Measurements from ENCODE around the gene KRT16.

Gene KRT16

DNA sequence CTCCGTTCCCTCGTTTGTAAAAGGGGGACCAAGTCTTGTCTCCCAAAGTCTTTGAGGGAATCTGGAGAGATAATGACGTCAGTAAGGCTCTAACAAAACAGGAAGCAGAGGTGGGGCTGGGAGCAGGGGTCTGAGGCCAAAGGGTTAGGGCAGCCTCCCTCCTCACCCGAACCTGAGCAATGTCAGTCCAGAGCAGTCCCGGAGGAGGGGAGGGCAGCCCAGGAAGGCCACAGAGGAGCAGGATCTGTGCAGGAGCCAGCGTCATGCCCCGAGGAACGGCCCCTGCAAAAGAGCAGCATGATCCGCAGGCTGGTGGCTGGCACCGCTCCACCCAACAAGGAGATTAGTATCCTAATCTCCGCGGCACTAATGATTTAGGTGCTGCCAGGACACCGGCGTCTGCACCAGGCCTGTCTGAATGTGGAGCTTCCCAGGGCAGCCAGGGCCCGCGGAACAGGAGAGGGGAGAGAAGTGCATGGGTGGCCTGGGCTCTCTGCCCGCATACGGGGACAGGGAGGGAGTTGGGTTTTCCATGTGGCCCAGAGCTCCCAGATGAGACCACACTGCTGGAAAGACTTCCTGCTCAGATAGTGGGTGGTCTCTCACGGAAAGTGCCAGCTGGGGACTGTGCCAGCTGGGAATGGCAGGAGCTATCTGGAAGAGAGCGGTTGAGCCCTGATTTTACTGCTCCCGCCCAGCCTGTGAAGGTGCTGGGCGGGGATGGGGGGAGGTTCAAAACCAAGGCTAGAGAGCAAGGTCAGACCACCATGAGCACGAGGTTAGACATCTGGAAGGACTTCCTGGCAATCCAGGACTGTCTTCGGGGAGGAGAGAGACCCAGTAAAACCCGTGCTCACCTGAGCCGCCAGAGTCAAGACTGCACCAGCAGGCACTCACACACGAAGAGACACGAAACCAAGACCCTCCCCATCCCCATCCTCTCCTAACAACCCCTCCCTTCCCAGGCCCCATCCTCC, 22.8 kb upstream of the KRT16 start:
- DNase-seq (ENCODE audit: low read depth) = no peak
- H3K4me3 ChIP-seq (ENCODE audit: low read depth, low read length) = no peak overlapping the region

DNA sequence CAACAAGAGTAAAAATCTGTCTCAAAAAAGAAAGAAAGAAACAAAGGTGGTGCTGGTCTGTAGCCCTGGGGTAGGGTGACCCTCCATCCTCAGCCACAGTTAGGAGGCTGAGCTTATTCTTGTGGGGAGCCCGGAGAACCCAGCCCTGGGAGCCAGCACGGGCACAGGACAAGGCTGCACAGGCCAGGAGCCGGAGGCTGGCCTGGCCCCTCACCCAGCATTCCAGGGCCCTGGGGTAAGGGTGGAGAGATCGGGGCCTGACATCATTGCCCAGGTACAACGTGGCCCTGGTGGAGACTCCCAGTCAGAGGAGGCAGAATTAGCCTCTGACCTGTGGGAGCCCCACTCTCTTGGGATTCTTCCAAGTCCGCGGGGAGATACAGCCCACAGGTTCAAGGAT, 22.1 kb upstream of the KRT16 start:
- TF ChIP-seq, protein P1, sequence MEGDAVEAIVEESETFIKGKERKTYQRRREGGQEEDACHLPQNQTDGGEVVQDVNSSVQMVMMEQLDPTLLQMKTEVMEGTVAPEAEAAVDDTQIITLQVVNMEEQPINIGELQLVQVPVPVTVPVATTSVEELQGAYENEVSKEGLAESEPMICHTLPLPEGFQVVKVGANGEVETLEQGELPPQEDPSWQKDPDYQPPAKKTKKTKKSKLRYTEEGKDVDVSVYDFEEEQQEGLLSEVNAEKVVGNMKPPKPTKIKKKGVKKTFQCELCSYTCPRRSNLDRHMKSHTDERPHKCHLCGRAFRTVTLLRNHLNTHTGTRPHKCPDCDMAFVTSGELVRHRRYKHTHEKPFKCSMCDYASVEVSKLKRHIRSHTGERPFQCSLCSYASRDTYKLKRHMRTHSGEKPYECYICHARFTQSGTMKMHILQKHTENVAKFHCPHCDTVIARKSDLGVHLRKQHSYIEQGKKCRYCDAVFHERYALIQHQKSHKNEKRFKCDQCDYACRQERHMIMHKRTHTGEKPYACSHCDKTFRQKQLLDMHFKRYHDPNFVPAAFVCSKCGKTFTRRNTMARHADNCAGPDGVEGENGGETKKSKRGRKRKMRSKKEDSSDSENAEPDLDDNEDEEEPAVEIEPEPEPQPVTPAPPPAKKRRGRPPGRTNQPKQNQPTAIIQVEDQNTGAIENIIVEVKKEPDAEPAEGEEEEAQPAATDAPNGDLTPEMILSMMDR (IDR thresholded peaks at IDR 0.05; ENCODE audit: low read depth, low read length, missing control alignments) = no peak
- H3K4me3 ChIP-seq (ENCODE audit: low read depth, low read length) = no peak overlapping the region
- DNase-seq (ENCODE audit: low read depth) = no peak

More for the DNA sequence above, 22.8 kb upstream of the KRT16 start:
- TF ChIP-seq, protein P1 (IDR thresholded peaks at IDR 0.05; ENCODE audit: low read depth, low read length, missing control alignments) = no peak

DNA sequence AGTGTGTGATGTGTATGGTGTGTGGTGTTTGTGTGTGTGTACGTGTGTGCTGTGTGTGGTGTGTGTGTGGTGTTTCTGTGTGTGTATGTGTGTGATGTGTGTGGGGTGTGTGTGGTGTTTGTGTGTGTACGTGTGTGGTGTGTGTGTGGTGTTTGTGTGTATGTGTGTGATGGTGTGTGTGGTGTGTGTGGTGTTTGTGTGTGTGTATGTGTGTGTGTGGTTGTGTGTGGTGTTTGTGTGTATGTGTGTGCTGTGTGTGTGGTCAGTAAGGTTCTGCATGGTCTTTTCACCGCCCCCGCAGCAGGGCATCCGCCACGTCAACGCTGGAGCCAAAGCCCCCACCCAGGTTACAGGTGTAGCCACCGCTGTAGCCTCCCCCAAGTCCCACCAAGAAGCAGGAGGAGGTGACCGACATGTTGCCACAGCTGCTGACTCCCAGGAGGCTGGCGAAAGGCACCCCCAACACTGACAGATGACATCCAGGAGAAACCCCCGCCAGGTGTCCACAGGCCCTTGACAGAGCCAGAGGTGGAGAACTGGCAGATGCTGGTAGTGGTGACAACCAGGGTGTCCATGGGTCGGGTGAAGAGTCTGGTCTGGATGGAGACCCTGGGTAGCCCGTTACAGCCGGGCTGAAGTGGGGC, 21.1 kb upstream of the KRT16 start:
- DNase-seq (ENCODE audit: low read depth) = no peak
- TF ChIP-seq, protein P1 (IDR thresholded peaks at IDR 0.05; ENCODE audit: low read depth, low read length, missing control alignments) = no peak

DNA sequence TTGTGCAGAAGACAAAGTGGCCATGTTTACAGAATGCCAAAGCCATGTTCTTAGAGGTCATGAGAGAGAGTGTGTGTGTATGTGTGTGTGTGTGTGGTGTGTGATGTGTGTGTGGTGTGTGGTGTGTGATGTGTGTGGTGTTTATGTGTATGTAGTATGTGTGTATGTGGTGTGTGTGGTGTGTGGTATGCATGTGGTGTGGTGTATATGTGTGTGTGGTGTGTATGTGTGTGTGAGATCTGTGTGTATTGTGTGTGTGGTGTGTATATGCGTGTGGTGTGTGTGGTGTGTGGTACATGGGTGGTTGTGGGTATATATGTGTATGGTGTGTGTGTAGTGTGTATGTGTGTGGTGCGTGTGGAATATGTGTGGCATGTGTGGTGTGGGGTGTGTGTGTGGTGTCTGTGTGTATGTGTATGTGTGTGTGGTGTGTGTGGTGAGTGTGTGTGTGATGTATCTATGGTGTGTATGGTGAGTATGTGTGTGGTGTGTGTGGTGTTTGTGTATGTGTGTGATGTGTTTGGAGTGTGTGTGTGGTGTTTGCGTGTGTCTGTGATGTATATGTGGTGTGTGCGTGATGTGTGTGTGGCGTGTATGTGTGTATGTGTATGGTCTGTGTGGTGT, 20.0 kb upstream of the KRT16 start:
- DNase-seq (ENCODE audit: low read depth) = no peak
- TF ChIP-seq, protein P1 (IDR thresholded peaks at IDR 0.05; ENCODE audit: low read depth, low read length, missing control alignments) = no peak

More for the DNA sequence above, 21.1 kb upstream of the KRT16 start:
- no peak overlapping the region for H3K4me3 ChIP-seq (ENCODE audit: low read depth, low read length)

DNA sequence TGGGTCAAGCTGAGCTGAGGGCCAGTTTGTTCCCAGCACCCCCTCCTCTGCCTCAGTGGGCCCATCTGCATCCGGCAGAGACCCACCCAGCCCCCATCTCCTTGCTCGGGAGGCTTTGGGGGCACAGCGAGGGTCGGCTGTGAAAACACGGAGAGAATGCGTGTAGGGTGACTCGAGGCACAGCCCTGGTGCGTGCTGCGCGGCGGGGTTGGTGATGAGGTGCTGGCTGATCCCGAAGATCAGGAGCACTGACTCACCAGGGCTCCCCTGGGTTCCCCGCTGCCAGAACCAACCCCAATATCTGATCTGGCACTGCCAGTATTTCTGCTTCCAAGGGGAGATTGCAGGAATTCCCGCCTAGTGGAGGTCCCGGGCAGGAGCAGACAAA, 19.3 kb upstream of the KRT16 start:
- H3K4me3 ChIP-seq (ENCODE audit: low read depth, low read length) = no peak overlapping the region
- no peak for DNase-seq (ENCODE audit: low read depth)
- TF ChIP-seq, protein P1 (IDR thresholded peaks at IDR 0.05; ENCODE audit: low read depth, low read length, missing control alignments) = no peak

More for the DNA sequence above, 20.0 kb upstream of the KRT16 start:
- no peak overlapping the region for H3K4me3 ChIP-seq (ENCODE audit: low read depth, low read length)

DNA sequence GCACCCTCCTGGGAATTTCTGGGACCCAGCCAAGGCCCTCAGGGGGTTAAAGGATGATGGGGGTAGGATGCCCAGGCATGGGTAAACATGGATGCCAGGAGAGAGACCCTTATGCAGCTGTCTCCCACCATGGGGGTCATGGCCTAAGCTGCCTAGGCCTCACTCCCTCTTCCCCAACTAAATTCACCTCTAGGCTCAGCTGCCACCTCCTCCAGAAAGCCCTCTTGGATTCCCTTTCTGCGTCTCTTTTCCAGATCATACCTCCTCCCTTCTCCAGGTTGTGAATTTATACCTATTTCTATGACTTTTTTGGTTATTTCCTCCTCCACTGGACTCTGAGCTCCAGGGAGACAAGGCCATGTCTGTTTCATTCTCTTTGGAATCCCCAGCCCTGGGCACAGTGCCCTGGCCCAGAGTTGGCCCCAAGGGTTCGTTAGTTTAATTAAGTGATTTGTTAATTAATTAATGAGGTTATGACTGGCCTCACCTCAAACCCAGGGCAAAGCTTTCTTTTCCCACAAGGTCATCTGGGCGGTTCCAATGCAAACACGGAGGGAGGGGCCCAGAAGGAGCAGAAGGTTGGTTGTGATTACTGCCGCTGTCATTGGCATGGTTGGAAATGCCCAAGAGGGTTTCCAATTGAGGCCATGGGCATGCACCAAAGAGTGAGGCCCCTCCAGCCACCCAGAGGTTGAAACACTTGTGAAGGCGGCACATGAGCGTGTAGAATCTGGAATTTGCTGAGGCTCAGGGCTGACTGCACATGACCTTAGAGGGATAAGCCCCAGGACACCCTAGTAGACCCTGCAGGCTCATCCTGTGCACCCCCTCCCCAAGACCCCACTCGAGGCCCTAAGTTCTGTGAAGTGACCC, 18.7 kb upstream of the KRT16 start:
- no peak for DNase-seq (ENCODE audit: low read depth)
- no peak overlapping the region for H3K4me3 ChIP-seq (ENCODE audit: low read depth, low read length)
- TF ChIP-seq, protein P1 (IDR thresholded peaks at IDR 0.05; ENCODE audit: low read depth, low read length, missing control alignments) = no peak
